GM21529 (cell line): ENCODE measurements around the gene ACTN1.
"Not testable (repeated sequence)": the region's sequence is repeated elsewhere in the genome, so short reads cannot be mapped to it uniquely, and the experiment has no call there.

Experiments
- ATAC-seq: cut with Tn5 transposase; IDR thresholded peaks from one replicate; pipeline ENCODE4 v1.9.1; 2021; ENCODE audit not compliant: unreplicated experiment

The ACTN1 gene

DNA sequence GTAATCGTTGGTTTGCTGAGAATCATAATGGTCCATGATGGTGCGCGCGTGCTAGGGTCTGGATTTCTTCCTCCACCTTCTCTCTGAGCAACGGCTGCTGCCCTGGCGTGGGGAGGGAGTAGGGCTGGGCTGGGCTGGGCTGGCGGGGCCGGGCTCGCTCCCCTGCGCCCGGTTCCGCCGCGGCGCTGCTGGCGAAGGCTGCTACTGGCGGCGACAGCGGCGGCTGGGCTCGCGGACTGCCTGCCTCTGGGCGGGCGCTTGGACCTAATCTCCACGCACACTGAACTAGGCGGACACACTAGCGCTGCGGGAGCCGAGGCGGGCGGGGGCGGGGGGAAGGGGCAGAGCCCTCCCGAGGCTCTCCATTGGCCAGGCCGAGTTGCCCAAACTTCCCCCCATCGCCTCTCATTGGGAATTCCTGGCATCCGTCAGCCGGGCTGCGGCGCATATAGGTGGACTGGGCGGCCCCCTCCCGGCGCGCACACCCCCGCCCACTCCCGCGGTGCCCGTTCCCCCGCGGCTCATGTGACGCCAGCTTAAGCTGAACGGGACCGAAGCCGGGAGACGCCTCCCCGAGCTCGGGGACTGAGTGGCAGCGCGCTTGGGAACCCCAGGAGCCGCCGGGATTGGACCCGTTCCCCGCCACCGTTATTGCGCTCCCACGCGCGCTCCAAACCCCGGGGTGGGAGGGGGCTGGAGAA, at the start of gene ACTN1:
TSS of gene ACTN1 (minus strand) at position 282 of the 701 bp plus-strand sequence. CDS start at position 36, 246 bp downstream.
- ATAC-seq: no peak

DNA sequence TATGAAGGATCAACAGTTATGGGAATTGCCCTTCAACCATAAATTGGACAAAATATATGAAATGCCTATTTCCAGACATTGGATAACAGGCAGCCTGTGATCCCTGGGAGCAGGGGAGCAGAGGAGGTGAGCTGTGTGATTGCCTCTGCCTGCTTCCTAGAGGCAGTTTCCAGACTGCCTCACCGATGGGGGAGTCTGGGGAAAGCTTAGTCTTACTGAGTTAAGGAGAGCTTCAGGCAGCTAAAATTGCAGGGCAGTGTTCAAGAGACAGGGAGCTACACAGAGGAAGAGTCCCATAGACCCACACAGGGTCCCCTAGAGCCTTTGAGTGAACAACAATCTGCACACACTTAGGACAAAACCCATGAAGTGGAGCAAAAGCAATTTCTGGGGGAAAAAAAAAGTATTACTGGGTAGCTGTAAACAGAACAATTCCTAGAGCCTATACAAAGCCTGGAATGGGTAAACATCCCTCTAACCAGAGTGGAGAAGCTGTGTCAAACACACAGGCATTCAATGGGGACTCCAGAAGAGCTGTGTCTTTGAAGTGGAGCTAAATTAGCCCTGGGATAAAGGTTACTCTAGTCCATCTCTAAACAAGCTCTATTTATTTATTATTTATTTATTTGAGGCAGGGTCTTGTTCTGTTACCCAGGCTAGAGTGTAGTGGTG, 48.3 kb upstream of the ACTN1 start:
- no peak for ATAC-seq

DNA sequence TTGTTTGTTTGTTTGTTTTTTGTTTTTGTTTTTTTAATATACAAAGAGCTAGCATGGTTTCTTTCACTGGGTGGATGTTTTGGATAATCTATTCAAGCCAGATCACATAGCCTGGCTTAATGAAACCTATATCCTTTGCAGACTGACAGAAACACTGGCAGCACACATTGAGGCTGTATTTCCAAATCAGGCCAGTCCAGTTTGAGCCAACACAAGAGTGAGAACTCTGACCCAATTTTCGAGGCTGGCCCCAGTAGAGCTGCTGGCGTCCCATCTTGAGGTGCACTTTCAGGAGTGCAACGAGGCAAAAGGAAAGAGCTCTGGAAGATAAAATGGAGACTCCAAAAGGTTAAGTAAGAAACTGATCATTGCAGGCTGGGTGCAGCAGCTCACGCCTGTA, 43.9 kb upstream of the ACTN1 start:
- ATAC-seq: no peak

DNA sequence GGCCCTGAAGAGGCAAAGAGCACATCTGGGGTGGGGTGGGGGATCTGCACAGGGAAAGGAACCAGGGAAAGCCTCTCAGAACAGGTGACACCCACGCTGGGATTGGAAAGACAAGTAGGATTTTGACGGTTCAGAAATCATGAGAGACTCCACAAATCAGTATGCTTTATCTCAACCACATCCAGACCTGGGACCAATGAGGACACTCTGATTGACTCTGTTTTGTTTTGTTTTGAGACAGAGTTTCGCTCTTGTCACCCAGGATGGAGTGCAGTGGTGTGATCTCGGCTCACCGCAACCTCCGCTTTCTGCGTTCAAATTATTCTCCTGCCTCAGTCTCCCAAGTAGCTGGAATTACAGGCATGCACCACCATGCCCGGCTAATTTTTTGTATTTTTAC, 43.0 kb upstream of the ACTN1 start:
- not testable (repeated sequence) for ATAC-seq

DNA sequence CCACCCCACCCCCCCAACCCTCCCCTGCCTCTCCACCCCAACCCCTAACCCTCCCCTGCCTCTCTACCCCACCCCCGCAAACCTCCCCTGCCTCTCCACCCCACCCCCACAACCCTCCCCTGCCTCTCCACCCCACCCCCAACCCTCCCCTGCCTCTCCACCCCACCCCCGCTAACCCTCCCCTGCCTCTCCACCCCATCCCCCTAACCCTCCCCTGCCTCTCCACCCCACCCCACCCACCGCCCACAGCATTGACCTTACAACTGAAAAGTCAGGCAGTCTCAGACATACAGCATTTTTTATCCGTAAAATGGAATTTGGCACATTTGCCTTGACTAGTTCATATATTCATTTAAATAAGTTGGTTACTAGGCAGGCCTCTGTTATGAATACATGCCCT, 38.6 kb upstream of the ACTN1 start:
- no peak for ATAC-seq

DNA sequence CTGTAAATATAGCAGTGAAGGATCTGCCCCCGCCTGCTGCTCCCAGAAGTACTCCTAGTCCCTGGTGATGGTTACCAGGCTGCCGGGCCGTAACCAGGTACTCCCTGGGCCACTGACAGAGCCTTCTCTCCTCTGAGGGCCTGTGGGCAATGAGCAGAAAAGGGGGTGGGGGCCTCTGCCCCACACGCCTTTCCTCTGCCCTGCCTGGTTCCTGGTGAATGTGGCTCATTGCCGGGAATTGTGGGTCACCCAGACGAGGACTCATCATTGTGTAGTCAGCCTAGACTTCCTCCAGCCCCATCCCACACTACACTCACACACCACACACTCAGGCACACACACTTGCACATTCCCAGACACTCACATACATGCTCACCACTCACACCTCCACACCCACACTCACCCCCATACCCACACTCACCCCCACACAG, 35.7 kb upstream of the ACTN1 start:
- ATAC-seq: no peak

DNA sequence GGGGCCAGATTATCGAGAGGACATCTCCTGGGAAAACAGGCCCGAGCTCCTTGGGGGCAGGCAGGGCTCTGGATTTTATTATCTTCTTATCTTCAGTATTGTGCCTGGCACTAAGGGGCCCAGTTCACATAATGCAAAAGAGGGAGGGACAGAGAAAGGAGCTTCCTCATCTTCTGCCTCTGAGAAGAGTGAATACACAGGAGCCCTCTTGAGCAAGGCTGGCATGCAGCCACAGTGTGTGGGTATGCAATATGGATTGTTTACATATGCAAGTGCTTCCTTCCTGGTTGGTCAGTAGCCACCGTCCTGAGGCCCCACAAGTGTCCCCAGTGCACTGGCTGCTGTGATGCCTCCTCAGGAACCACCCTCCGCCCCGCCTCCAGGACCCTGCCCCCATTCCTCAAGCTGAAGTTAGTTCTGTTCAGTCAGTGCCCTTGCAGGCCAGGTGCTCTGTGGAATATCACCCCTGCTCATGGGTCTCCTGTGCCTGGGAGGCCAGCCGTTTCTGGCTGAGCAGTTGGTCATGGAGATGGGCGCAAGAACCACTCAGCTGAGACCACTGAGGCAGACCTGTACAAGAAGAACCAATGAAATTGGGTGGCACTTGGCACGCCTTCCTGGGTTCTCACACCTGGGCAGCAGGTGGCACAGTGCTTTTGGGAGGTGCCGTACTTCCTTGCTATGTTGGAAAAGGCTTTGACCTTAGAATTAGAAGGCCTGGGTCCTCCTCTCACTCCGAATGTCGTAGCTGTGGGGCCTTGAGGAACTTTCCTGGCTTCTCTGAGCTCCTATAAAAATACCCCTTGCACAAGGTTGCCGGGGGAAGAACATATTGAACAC, 35.1 kb upstream of the ACTN1 start:
- ATAC-seq: no peak

DNA sequence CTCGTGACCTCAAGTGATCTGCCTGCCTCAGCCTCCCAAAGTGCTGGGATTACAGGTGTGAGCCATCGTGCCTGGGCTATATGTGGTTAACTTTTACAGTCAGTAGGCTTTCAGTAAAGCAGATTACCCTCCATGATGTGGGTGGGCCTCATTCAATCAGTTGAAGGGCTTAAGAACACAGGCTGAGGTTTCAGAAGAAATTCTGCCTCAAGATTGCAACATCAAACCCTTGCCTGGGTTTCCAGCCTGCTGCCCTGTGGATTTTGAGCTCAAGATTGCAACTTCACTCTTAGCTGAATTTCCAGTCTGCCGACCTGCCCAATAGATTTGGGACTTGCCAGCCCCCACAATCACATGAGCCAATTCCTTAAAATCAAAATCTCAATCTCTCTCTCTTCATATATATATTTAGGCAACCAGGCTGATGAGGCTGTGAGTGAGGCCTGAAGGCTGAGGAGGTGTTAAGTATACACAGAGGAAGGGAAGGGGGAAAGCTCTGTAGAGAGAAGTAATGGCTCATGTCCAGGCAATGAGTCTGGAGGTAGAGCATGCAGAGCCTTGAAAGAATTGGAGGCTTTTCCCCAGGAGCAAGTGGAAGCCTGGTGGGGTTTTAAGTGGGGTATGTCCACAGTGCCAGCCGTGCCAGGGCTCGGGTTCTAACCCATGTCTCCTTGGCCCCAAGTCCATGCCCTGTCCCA, 33.3 kb upstream of the ACTN1 start:
- ATAC-seq: no peak

DNA sequence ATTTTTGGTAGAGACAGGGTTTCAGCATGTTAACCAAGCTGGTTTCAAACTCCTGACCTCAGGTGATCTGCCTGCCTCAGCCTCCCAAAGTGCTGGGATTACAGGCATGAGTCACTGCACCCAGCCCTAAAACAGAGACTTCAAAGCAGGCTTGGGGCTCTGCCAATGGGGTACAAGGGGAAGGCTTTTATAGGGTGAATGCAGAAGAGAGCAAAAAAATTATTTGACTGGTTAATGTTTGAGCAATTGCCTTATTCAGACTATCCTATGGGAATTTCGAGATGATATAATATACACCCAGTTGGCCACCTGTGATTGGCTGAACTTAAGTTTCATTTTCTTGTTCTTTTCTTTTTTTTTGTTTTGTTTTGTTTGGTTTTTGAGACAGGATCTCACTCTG, 31.5 kb upstream of the ACTN1 start:
- ATAC-seq: no peak

DNA sequence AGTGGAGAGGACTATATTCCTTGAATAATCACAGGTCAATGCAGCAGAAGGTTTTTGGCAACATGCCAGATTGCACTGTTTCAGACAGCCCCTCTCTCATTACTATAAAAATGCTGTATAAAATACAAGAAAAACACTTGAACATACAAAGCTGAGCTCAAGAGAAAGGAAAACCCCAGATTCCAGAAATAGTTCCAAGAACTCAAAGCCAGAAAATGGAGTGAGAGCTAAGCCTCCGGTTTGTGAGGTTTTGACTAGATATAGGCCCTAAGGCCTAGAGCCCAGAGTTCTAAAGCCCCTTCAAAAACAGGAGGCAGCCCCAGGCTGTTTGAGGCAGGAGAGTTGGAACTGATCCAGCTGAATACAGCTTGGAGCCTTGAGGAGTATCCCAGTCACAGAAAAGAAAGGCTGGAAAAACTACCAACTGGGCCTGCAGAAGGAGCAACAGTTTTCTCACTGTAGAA, 29.4 kb upstream of the ACTN1 start:
- no peak for ATAC-seq

DNA sequence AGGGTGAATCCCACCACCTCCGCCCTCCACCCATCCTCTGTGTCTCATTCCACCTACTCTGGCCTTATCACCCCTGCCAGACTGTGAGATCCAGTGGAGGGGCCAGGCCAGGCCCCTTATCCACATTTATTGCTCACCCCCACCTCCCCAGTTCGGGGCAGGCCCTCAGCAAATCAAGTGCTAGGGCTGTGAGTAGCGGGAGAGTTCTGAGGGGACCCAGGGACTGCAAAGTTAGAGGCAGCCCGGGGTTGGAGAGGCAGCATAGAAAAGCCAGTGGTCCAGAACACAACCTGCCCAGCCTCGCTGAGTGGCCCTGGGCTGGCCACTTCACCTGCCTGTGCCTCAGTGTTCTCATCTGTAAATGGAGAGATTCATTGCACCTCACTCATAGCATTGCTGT, 27.2 kb upstream of the ACTN1 start:
- no peak for ATAC-seq

DNA sequence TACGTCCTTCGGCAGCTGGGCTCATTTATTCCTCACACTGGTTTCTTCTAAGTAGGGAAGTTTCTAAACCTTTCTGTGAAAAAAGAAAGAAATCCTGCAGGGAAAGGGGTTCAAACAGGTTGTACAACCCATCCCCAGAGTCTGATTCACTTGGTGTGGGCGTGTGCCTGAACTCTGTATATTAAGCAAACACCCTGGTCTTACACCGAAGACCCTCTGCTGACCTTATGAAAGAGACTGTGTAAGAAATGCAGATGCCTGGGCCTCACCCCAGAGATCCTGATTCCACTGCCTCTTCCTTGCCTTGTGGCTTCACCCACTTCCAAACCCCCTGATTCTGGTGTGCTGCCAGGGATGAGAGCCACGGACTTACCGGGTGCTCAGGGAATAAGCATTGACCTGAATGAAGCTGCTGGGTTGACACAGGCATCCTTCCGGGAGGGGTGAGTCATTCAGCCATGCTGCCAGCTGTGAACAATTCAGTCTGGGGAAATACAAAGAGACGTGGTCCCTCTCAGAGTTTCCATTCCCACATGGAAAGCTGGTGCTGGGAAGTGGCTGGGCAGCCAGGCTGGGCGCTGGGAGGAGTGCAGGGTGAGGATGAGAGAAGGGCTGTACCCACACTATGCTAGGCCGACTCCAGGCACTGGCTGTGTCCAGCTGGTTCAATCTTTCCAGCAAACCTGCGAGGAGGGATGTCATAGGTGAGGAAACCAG, 26.5 kb upstream of the ACTN1 start:
- ATAC-seq: no peak

DNA sequence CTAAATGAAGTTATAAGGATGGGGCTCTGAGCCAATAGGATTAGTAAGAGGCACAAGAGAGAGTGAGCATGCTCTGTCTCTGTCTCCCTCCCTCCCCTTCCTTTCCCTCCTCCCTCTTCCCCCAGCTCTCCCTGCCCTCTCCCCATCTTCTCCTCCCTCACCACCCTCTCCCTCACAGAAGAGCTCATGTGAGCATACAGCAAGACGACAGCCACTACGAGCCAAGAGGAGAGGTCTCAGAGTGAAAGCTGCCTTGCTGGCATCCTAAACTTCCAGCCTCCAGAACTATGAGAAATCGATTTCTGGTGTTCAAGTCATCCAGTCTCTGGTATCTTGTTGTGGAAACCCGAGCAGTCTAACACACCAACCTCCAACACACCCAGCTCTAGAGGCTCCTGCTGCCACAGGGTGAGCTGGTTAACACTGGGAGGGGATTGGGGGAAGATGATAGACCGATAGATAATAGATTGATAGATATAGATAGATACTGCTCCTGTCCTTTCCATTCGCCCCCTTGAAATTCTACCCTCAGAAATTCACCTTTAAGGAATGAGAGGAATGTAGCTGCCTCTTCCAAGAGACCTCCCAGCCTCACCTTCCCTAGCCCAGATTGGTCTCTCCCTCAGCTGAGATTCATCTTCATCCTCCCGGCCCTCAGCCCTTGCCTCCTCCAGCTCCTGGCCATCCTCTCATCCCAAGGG, 25.8 kb upstream of the ACTN1 start:
- ATAC-seq: no peak

DNA sequence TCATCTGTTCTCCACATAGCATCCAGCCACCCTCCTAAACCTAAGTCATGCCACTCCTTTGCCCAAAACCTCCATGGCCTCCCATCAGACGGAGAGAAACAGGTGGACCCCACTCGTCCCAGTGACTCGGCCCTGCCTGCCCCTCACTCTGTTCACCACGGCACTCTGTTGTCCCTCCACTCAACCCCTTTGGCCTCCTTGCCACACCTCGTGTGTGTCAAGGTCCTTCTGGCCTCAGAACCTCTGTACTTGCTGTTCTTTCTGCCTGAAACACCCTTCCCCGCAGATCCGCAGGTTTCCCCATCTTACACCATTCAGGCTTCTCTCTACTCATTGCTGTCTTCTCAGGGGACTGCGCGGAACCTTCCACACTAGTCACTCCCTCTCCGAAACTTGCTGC, 24.5 kb upstream of the ACTN1 start:
- ATAC-seq: no peak

DNA sequence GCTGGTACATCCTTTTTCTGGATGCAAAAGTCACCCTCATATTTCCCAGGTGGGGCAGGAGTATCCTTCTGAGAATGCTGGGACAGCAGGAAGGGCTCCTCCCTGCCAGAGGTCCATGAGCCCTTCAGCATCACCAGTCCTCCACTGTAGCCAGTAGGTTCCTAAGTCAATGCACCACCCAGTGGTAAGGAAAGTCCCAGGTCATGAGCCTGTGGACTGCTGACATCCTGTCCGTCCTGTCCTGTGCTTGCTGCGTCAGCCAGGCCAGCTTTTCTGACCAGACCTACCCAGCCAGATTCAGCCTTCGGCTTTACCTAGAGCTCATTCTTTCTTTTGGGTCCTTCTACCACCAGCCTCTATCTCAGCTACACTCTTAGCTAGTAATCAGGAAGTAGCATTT, 23.0 kb upstream of the ACTN1 start:
- ATAC-seq: no peak

DNA sequence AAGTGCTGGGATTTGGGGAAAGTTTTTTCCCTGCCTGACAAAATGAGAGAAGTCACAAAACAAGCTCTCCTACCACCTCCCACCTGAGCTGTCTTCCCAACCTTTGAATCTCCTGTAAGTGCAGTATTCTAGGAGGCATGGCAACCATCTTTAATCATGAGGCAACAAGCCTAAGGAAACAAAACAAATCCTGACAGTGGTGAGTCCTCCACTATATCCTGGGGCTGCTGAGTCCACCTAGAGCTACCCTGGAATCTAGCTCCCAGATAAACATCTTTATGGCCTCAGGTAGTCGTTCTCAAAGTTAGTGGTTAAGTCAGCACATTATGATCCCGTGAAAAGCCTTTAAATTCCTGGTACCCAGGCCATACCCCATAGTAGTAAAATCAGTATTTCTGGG, 22.3 kb upstream of the ACTN1 start:
- no peak for ATAC-seq

DNA sequence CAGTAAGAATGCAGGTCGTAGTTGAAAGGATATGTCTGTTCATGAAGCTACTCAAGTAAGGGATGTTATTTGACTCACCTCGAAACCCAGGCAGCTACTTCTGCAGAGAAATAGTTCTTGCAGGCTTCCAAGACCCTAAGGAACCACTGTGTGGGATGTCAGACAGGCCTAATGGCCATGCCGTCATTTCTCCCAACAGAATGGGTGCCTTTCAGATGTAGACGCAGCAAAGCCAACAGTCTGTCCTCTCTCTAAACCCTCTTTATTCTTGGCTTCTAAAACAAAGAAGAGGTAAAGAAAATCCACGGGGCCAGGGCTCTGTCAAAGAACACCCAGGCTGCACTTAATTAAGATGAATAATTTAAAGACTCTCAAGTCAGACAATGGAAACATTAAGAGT, 19.0 kb upstream of the ACTN1 start:
- no peak for ATAC-seq

DNA sequence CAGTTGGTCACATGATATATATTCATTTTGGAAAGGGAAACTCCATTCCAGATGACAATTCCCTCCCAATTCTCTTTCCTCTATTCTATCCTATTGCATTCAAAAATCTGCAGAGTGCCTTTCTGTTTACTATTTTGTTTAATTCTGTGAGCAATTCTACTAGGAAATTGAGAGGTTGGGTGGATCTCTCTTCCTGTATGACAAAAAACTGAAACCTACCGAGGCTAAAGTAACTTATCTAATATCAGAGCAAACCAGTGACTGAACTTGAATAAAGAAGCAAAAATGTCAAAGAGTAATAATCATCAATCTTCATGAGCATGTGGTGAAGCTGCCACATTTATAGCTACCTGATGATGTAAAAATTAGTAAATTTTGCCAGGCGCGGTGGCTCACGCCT, 16.6 kb upstream of the ACTN1 start:
- ATAC-seq: no peak

DNA sequence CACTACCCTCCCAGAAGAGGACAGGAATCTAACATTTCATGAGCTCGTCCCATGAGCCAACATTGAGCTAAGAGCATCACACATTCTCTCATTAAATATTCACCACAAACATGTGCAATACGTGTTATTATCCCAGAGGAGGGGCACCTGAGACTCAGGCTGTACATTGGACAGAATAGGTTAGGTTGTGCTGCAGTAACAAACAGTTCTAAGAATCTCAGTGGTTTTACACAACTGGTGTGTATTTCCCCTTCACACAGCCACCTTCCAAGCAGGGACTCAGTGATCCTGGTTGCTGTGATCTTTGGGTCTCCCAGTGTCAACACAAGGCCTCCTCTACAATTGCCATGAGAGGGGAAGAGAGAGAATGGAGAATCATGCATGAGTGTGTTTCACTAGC, 15.0 kb upstream of the ACTN1 start:
- no peak for ATAC-seq

DNA sequence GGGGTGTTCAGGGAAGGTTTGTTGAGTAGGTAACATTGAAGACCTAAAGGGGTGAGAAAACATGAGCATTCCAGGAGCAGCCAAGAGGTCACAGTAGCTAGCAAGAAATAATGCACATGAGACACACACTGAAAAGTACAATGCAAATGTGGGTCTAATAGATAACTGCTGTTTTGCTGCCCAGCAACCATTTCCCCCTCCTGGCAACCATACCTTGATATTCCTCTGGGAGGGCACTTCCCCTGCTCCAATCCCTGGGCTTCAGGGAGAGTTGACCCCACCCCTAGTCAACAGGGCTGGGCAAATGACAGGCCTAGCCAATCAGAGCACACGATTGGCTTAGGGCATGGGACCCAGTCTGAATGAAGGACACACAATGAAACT, 8.5 kb upstream of the ACTN1 start:
- ATAC-seq: no peak
